ENCODE results near the gene CFAP97D1.

DNA sequence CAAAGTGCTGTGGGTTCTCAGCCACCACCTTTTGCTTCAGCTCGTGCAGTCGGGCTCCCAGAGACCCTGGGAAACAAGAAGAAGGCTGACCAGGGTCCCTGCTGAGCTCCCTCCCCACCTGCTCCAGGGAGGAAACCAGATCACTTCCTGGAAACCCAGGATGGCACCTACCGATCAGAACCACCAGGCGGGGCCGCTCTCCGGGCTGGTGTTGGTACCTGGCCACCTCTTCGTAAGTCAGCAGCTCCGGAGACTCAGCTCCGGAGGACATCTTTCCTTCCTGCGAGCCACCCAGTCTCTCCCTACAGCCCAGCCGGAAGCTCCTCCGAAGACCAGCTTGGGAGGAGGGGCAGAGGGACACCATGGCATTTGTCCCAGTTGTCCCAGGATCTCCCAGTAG lies 33.8 kb downstream of the CFAP97D1 start:
- TF ChIP-seq, protein P1, sequence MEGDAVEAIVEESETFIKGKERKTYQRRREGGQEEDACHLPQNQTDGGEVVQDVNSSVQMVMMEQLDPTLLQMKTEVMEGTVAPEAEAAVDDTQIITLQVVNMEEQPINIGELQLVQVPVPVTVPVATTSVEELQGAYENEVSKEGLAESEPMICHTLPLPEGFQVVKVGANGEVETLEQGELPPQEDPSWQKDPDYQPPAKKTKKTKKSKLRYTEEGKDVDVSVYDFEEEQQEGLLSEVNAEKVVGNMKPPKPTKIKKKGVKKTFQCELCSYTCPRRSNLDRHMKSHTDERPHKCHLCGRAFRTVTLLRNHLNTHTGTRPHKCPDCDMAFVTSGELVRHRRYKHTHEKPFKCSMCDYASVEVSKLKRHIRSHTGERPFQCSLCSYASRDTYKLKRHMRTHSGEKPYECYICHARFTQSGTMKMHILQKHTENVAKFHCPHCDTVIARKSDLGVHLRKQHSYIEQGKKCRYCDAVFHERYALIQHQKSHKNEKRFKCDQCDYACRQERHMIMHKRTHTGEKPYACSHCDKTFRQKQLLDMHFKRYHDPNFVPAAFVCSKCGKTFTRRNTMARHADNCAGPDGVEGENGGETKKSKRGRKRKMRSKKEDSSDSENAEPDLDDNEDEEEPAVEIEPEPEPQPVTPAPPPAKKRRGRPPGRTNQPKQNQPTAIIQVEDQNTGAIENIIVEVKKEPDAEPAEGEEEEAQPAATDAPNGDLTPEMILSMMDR (IDR thresholded peaks at IDR 0.05) = no peak
- TF ChIP-seq EP300 (IDR thresholded peaks at IDR 0.05; ENCODE audit: low read depth) = no peak
- no peak for TF ChIP-seq POLR2A (IDR thresholded peaks at IDR 0.05)

Data from transverse colon (tissue), 3 donors.